HEK293 (cell line): Measurements from ENCODE around the gene OSBPL10.

Experiments used
- CTCF ChIA-PET: fragments of 350-600 bp; formaldehyde crosslinking; extraction: SDS; loops from one replicate; lab custom pipeline; 2021; ENCODE audit warnings: antibody characterized with exemption; lab: Yijun Ruan, JAX
- POLR2A ChIA-PET: fragments of 300-600 bp; formaldehyde crosslinking; extraction: SDS; loops from one replicate; lab custom pipeline; 2020; ENCODE audit warnings: antibody characterized with exemption, inconsistent platforms; lab: Yijun Ruan, JAX
- H3K27ac ChIP-seq: fragments of 200-500 bp; sonication (Bioruptor generic); 2 replicates; pipeline ENCODE4 v1.5.1; 2014; ENCODE audit warnings: low read depth, low read length, control low read depth, inconsistent platforms; ENCODE audit errors: extremely low read depth
- H3K36me3 ChIP-seq, 2 experiments: fragments of 200-500 bp in 1 of 2; sonication (Bioruptor generic) in 1 of 2; 1 replicate in 1 of 2; 2 replicates in 1 of 2; pipeline ENCODE4 v1.5.1; 2014 to 2017; ENCODE audit warnings: inconsistent platforms in 2 of 2, low read length in 2 of 2; ENCODE audit not compliant: control insufficient read depth in 2 of 2, insufficient read depth in 1 of 2
- H3K4me1 ChIP-seq: fragments of 200-500 bp; sonication (Bioruptor generic); 2 replicates; pipeline ENCODE4 v1.5.1; 2014; ENCODE audit warnings: mild to moderate bottlenecking, low read length, inconsistent platforms; ENCODE audit not compliant: control insufficient read depth, insufficient read depth
- H3K4me3 ChIP-seq: 2 replicates; pipeline ENCODE4 v1.5.1; 2011; ENCODE audit warnings: low read depth, mild to moderate bottlenecking, control low read depth, low read length, moderate library complexity
- H3K9me3 ChIP-seq: fragments of 200-500 bp; sonication (Bioruptor generic); 2 replicates; pipeline ENCODE4 v1.5.1; 2014; ENCODE audit warnings: low read depth, low read length, inconsistent platforms; ENCODE audit not compliant: control insufficient read depth, insufficient read depth
- CTCF ChIP-seq: fragments of 450-650 bp; formaldehyde crosslinking; IDR thresholded peaks from 2 replicates; pipeline ENCODE4 v1.5.1; 2016; ENCODE audit warnings: missing biosample characterization, missing genetic modification characterization
- EGR2 ChIP-seq: fragments of 450-650 bp; formaldehyde crosslinking; IDR thresholded peaks from 2 replicates; pipeline ENCODE4 v1.5.1; 2016; ENCODE audit warnings: low read depth, missing biosample characterization, missing genetic modification characterization
- HOXA7 ChIP-seq: sonication (generic); formaldehyde crosslinking; IDR thresholded peaks from 2 replicates; pipeline ENCODE4 v1.8.1; 2022; ENCODE audit warnings: missing genetic modification reagents, borderline replicate concordance
- KLF9 ChIP-seq: fragments of 450-650 bp; formaldehyde crosslinking; IDR thresholded peaks from 2 replicates; pipeline ENCODE4 v1.5.1; 2016; ENCODE audit warnings: missing biosample characterization, missing genetic modification characterization, low read depth
- MEIS1 ChIP-seq: sonication (generic); formaldehyde crosslinking; IDR thresholded peaks from 2 replicates; pipeline ENCODE4 v1.8.1; 2022; ENCODE audit warnings: missing genetic modification reagents, mild to moderate bottlenecking, borderline replicate concordance
- PATZ1 ChIP-seq: fragments of 450-650 bp; formaldehyde crosslinking; IDR thresholded peaks from 2 replicates; pipeline ENCODE4 v1.5.1; 2016; ENCODE audit warnings: missing biosample characterization, missing genetic modification characterization
- PRDM1 ChIP-seq: fragments of 450-650 bp; formaldehyde crosslinking; IDR thresholded peaks from 2 replicates; pipeline ENCODE4; 2016; ENCODE audit warnings: missing biosample characterization, missing genetic modification characterization
- RBAK ChIP-seq: fragments of 450-650 bp; formaldehyde crosslinking; IDR thresholded peaks from 2 replicates; pipeline ENCODE4 v1.5.1; 2016; ENCODE audit warnings: missing biosample characterization, missing genetic modification characterization
- REPIN1 ChIP-seq: fragments of 450-650 bp; formaldehyde crosslinking; IDR thresholded peaks from 2 replicates; pipeline ENCODE4 v1.5.1; 2017; ENCODE audit warnings: missing biosample characterization, missing genetic modification characterization, low read depth
- SP2 ChIP-seq: fragments of 450-650 bp; formaldehyde crosslinking; IDR thresholded peaks from 2 replicates; pipeline ENCODE4 v1.5.1; 2016; ENCODE audit warnings: missing biosample characterization, missing genetic modification characterization
- YY1 ChIP-seq: fragments of 450-650 bp; formaldehyde crosslinking; IDR thresholded peaks from 2 replicates; pipeline ENCODE4 v1.5.1; 2018; ENCODE audit warnings: missing biosample characterization, missing genetic modification characterization
- ZBTB11 ChIP-seq: fragments of 450-650 bp; formaldehyde crosslinking; conservative IDR thresholded peaks from 2 replicates; pipeline ENCODE4 v1.5.1; 2016; ENCODE audit warnings: low read depth, missing biosample characterization, missing genetic modification characterization
- ZBTB21 ChIP-seq: fragments of 450-650 bp; formaldehyde crosslinking; IDR thresholded peaks from 2 replicates; pipeline ENCODE4 v1.5.1; 2017; ENCODE audit warnings: missing biosample characterization, missing genetic modification characterization
- ZNF10 ChIP-seq: fragments of 450-650 bp; formaldehyde crosslinking; IDR thresholded peaks from 2 replicates; pipeline ENCODE4 v1.5.1; 2017; ENCODE audit warnings: missing biosample characterization, missing genetic modification characterization
- ZNF133 ChIP-seq: fragments of 450-650 bp; formaldehyde crosslinking; IDR thresholded peaks from 2 replicates; pipeline ENCODE4 v1.5.1; 2016; ENCODE audit warnings: missing biosample characterization, missing genetic modification characterization
- ZNF174 ChIP-seq: fragments of 450-650 bp; formaldehyde crosslinking; IDR thresholded peaks from 2 replicates; pipeline ENCODE4 v1.5.0; 2017; ENCODE audit warnings: missing biosample characterization, mild to moderate bottlenecking, missing genetic modification characterization
- ZNF221 ChIP-seq: fragments of 450-650 bp; formaldehyde crosslinking; IDR thresholded peaks from 2 replicates; pipeline ENCODE4 v1.5.1; 2017; ENCODE audit warnings: missing biosample characterization, missing genetic modification characterization, borderline replicate concordance
- ZNF341 ChIP-seq: fragments of 450-650 bp; formaldehyde crosslinking; IDR thresholded peaks from 2 replicates; pipeline ENCODE4; 2016; ENCODE audit warnings: low read depth, missing biosample characterization, missing genetic modification characterization
- ZNF473 ChIP-seq: fragments of 450-650 bp; formaldehyde crosslinking; IDR thresholded peaks from 2 replicates; pipeline ENCODE4 v1.5.1; 2017; ENCODE audit warnings: missing biosample characterization, missing genetic modification characterization
- ZNF585B ChIP-seq: fragments of 450-650 bp; formaldehyde crosslinking; IDR thresholded peaks from 2 replicates; pipeline ENCODE4 v1.5.1; 2016; ENCODE audit warnings: missing biosample characterization, missing genetic modification characterization
- ZNF701 ChIP-seq: fragments of 450-650 bp; formaldehyde crosslinking; IDR thresholded peaks from 2 replicates; pipeline ENCODE4 v1.5.1; 2016; ENCODE audit warnings: missing biosample characterization, missing genetic modification characterization
- ZNF768 ChIP-seq: fragments of 450-650 bp; formaldehyde crosslinking; IDR thresholded peaks from 2 replicates; pipeline ENCODE4 v1.5.1; 2018; ENCODE audit warnings: missing biosample characterization, mild to moderate bottlenecking, missing genetic modification characterization
- ZNF777 ChIP-seq: fragments of 450-650 bp; formaldehyde crosslinking; IDR thresholded peaks from 2 replicates; pipeline ENCODE4 v1.5.1; 2017; ENCODE audit warnings: missing biosample characterization, missing genetic modification characterization, borderline replicate concordance
- ZNF785 ChIP-seq: fragments of 450-650 bp; formaldehyde crosslinking; IDR thresholded peaks from 2 replicates; pipeline ENCODE4 v1.5.1; 2016; ENCODE audit warnings: missing biosample characterization, missing genetic modification characterization
- ZSCAN16 ChIP-seq: fragments of 450-650 bp; formaldehyde crosslinking; IDR thresholded peaks from 2 replicates; pipeline ENCODE4 v1.5.1; 2016; ENCODE audit warnings: missing biosample characterization, missing genetic modification characterization

Gene OSBPL10

DNA sequence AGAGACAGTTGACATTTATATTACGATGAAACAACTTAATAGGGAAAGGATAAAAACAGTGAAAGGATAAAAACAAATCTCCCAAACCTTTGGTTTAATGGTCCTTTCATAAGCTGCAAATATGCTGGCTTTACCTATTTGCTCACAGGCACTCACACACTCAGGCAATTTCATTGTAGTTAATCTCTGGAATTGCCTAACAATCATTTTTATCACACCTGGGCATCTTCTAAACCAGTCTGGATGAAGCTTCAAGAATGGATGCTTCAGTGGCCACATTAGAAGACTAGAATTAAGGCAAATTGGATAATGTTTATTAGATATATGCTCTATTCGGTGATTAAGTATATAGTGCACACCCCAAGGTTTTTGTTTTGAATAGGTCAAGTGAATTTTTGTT, 13.5 kb downstream of the OSBPL10 start:
- POLR2A ChIA-PET, result no interaction called here
- TF ChIP-seq ZNF10 (tag by site-specific recombination) (no peak), PRDM1 (no peak), EGR2 (no peak), YY1 (tag by site-specific recombination) (no peak), ZNF585B (tag by site-specific recombination) (no peak), REPIN1 (tag by site-specific recombination) (no peak), SP2 (tag by site-specific recombination) (no peak)

DNA sequence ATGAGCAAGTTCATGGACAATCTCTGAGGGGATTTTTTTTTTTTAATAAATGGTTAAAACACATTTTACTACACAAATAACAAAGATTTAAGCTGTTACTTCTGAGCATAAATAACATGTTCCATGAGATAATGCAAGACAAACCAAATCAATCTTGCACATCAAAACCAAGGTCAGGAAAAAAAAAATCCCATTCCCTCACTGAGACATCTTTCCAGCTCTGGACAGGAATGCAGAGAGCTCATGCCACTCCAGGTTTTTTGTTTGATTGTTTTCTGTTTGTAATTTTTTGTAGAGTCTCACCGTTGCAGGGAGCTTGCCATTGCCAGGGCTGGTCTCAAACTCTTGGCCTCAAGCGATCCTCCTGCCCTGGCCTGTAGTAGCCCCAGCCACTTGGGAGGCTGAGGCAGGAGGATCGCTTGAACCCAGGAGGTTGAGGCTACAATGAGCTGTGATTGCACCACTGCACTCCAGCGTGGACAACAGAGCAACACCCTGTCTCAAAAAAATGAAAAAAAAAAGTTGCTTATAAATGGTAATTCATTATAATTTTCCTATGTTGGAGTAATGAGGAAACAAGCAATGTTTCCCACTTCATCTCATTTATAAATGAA, 14.0 kb downstream of the OSBPL10 start:
- H3K36me3 ChIP-seq, result no peaks in the 10 kb centered on the region
- H3K27ac ChIP-seq, result no peak overlapping the region
- peaks cover 2% of the 10 kb centered on the region; the same call in 1 of the 2 replicates for H3K4me1 ChIP-seq
- POLR2A ChIA-PET, result no interaction called here
- TF ChIP-seq MEIS1 (CRISPR knock-in tag) (no peak), ZNF221 (tag by site-specific recombination) (no peak), ZBTB21 (tag by site-specific recombination) (no peak), PATZ1 (tag by site-specific recombination) (no peak), ZNF341 (no peak), KLF9 (tag by site-specific recombination) (no peak), ZNF174 (tag by site-specific recombination) (no peak)
- TF ChIP-seq, all 188 proteins: peak for 0
- no peaks in the 10 kb centered on the region for H3K9me3 ChIP-seq
- H3K4me3 ChIP-seq, result no peak overlapping the region
- CTCF ChIA-PET, result no interaction called here

More for the DNA sequence above, 13.5 kb downstream of the OSBPL10 start:
- no peaks in the 10 kb centered on the region for H3K36me3 ChIP-seq
- no peak overlapping the region for H3K27ac ChIP-seq
- CTCF ChIA-PET, result no interaction called here
- peaks cover 2% of the 10 kb centered on the region; the same call in 1 of the 2 replicates for H3K4me1 ChIP-seq
- no peaks in the 10 kb centered on the region for H3K9me3 ChIP-seq
- H3K4me3 ChIP-seq, result no peak overlapping the region

- no peak overlapping the region for H3K4me3 ChIP-seq
- peaks cover 14% of the 10 kb centered on the region for H3K4me1 ChIP-seq
- no peak overlapping the region for H3K27ac ChIP-seq
- ChIA-PET CTCF (no interaction called here), POLR2A (no interaction called here)
- H3K9me3 ChIP-seq, result no peaks in the 10 kb centered on the region
- no peaks in the 10 kb centered on the region for H3K36me3 ChIP-seq
- no peak for TF ChIP-seq CTCF
- TF ChIP-seq ZNF777 (tag by site-specific recombination), result no peak
- TF ChIP-seq ZNF701 (tag by site-specific recombination), result no peak
- TF ChIP-seq HOXA7 (CRISPR knock-in tag), result no peak
- TF ChIP-seq ZSCAN16 (tag by site-specific recombination), result no peak
- TF ChIP-seq ZNF473 (tag by site-specific recombination), result no peak
- TF ChIP-seq ZBTB11 (tag by site-specific recombination), result no peak
- TF ChIP-seq ZNF133 (tag by site-specific recombination), result no peak
- no peak for TF ChIP-seq ZNF785 (tag by site-specific recombination)
- TF ChIP-seq ZNF768 (tag by site-specific recombination), result no peak
- no peak for TF ChIP-seq RBAK (tag by site-specific recombination)
Measured at GRCh38 chr3:31962801-31963205, 18.3 kb downstream of the OSBPL10 start.
